Subcutaneous abdominal adipose tissue (tissue), 5 donors: ENCODE data around the gene LRRC75A.
"Not testable (repeated sequence)": the region's sequence is repeated elsewhere in the genome, so short reads cannot be mapped to it uniquely, and the experiment has no call there.

ENCODE experiments used
- H3K27ac ChIP-seq: one replicate; pipeline ENCODE4 v1.7.0; 2013; ENCODE audit warnings: low read depth, mild to moderate bottlenecking, inconsistent platforms, low read length, moderate library complexity
- H3K27me3 ChIP-seq, 5 donors: one replicate each; pipeline ENCODE4 v1.7.0; 2013; ENCODE audit warnings: low read length in 5 of 5, inconsistent platforms in 1 of 5; ENCODE audit not compliant: control insufficient read depth in 5 of 5, insufficient read depth in 4 of 5
- H3K36me3 ChIP-seq, 5 donors: one replicate each; pipeline ENCODE4 v1.7.0; 2013; ENCODE audit warnings: low read length in 5 of 5; ENCODE audit not compliant: control insufficient read depth in 5 of 5, insufficient read depth in 5 of 5
- H3K4me1 ChIP-seq, 5 donors: one replicate each; pipeline ENCODE4 v1.7.0; 2013; ENCODE audit warnings: low read length in 5 of 5, mild to moderate bottlenecking in 3 of 5, moderate library complexity in 1 of 5; ENCODE audit not compliant: control insufficient read depth in 5 of 5, insufficient read depth in 5 of 5
- H3K4me3 ChIP-seq, 5 donors: one replicate each; pipeline ENCODE4 v1.7.0; 2013; ENCODE audit warnings: low read length in 5 of 5, low read depth in 1 of 5
- H3K9ac ChIP-seq, 5 donors: one replicate each; pipeline ENCODE4 v1.7.0; 2013; ENCODE audit warnings: low read length in 5 of 5, mild to moderate bottlenecking in 4 of 5, moderate library complexity in 3 of 5
- H3K9me3 ChIP-seq, 5 donors: one replicate each; pipeline ENCODE4 v1.7.0; 2013; ENCODE audit warnings: low read length in 5 of 5; ENCODE audit not compliant: control insufficient read depth in 5 of 5
- donor health status: healthy.
- donor health status: healthy.
- donor health status: healthy.
- donor health status: healthy.
- donor health status: healthy.

LRRC75A gene

GRCh38 chr17:16459271-16459670 is 32.7 kb downstream of the LRRC75A start:
- no peak overlapping the region for H3K27ac ChIP-seq
- H3K27me3 ChIP-seq, result no peaks in the 10 kb centered on the region
- no peak overlapping the region for H3K4me3 ChIP-seq
- H3K9me3 ChIP-seq, result no peaks in the 10 kb centered on the region
- H3K9ac ChIP-seq, result no peak overlapping the region
- peaks cover 0 to 24% (median 3%) of the 10 kb centered on the region in 5 donors for H3K36me3 ChIP-seq
- H3K4me1 ChIP-seq, result peaks cover 2 to 27% (median 26%) of the 10 kb centered on the region in 5 donors

GRCh38 chr17:16456742-16457316 is 35.2 kb downstream of the LRRC75A start:
- Histone ChIP-seq H3K4me1 (peaks cover 0 to 8% (median 3%) of the 10 kb centered on the region in 5 donors), H3K9me3 (no peaks in the 10 kb centered on the region), H3K9ac (no peak overlapping the region), H3K27ac (no peak overlapping the region), H3K36me3 (peaks cover 0 to 19% (median 3%) of the 10 kb centered on the region in 5 donors), H3K4me3 (no peak overlapping the region), H3K27me3 (no peaks in the 10 kb centered on the region)

- Histone ChIP-seq H3K27ac (no peak overlapping the region), H3K36me3 (peaks cover 0 to 12% (median 3%) of the 10 kb centered on the region in 5 donors), H3K27me3 (no peaks in the 10 kb centered on the region), H3K4me3 (no peak overlapping the region), H3K9me3 (no peaks in the 10 kb centered on the region), H3K9ac (no peak overlapping the region), H3K4me1 (peaks cover 0 to 8% (median 0%) of the 10 kb centered on the region in 5 donors)
Measured at GRCh38 chr17:16455997-16456741, 35.8 kb downstream of the LRRC75A start.

- H3K9me3 ChIP-seq, result no peaks in the 10 kb centered on the region
- H3K9ac ChIP-seq, result no peak overlapping the region
- H3K36me3 ChIP-seq, result peaks cover 0 to 16% (median 9%) of the 10 kb centered on the region in 5 donors
- H3K27ac ChIP-seq, result no peak overlapping the region
- peaks cover 0 to 6% (median 0%) of the 10 kb centered on the region in 5 donors for H3K4me1 ChIP-seq
- H3K27me3 ChIP-seq, result no peaks in the 10 kb centered on the region
- H3K4me3 ChIP-seq, result no peak overlapping the region
Measured at GRCh38 chr17:16453493-16453851, 38.5 kb downstream of the LRRC75A start.

GRCh38 chr17:16452268-16452667 is 39.7 kb downstream of the LRRC75A start:
- H3K36me3 ChIP-seq, result peaks cover 0 to 27% (median 15%) of the 10 kb centered on the region in 5 donors
- H3K9ac ChIP-seq, H3K27ac ChIP-seq, H3K27me3 ChIP-seq, H3K9me3 ChIP-seq, H3K4me3 ChIP-seq, H3K4me1 ChIP-seq: not testable (repeated sequence)

GRCh38 chr17:16450028-16450427 is 42.0 kb downstream of the LRRC75A start:
- peaks cover 0 to 10% (median 6%) of the 10 kb centered on the region in 5 donors for H3K4me1 ChIP-seq
- no peaks in the 10 kb centered on the region for H3K27me3 ChIP-seq
- H3K9ac ChIP-seq, result no peak overlapping the region
- H3K4me3 ChIP-seq, result no peak overlapping the region
- H3K27ac ChIP-seq, result no peak overlapping the region
- no peaks in the 10 kb centered on the region for H3K9me3 ChIP-seq
- H3K36me3 ChIP-seq, result peaks cover 0 to 32% (median 20%) of the 10 kb centered on the region in 5 donors

GRCh38 chr17:16449121-16449570 is 42.8 kb downstream of the LRRC75A start:
- H3K36me3 ChIP-seq, result peaks cover 0 to 36% (median 24%) of the 10 kb centered on the region in 5 donors
- no peak overlapping the region for H3K27ac ChIP-seq
- H3K9me3 ChIP-seq, result no peaks in the 10 kb centered on the region

GRCh38 chr17:16448490-16448889 is 43.5 kb downstream of the LRRC75A start:
- no peaks in the 10 kb centered on the region for H3K9me3 ChIP-seq
- H3K4me1 ChIP-seq, result peaks cover 0 to 21% (median 18%) of the 10 kb centered on the region in 5 donors
- H3K9ac ChIP-seq, result no peak overlapping the region
- no peaks in the 10 kb centered on the region for H3K27me3 ChIP-seq
- H3K27ac ChIP-seq, result no peak overlapping the region
- H3K4me3 ChIP-seq, result no peak overlapping the region
- peaks cover 0 to 43% (median 30%) of the 10 kb centered on the region in 5 donors for H3K36me3 ChIP-seq

More at GRCh38 chr17:16449121-16449570, 42.8 kb downstream of the LRRC75A start:
- H3K4me3 ChIP-seq, result no peak overlapping the region
- H3K27me3 ChIP-seq, result no peaks in the 10 kb centered on the region
- H3K4me1 ChIP-seq, result peaks cover 0 to 15% (median 11%) of the 10 kb centered on the region in 5 donors
- no peak overlapping the region for H3K9ac ChIP-seq

GRCh38 chr17:16447676-16448075 is 44.3 kb downstream of the LRRC75A start:
- Histone ChIP-seq H3K36me3 (peaks cover 0 to 51% (median 39%) of the 10 kb centered on the region in 5 donors), H3K4me1 (peaks cover 0 to 29% (median 23%) of the 10 kb centered on the region in 5 donors), H3K4me3 (no peak overlapping the region), H3K9me3 (no peaks in the 10 kb centered on the region), H3K9ac (no peak overlapping the region), H3K27ac (no peak overlapping the region), H3K27me3 (no peaks in the 10 kb centered on the region)

- Histone ChIP-seq H3K27me3 (no peaks in the 10 kb centered on the region), H3K36me3 (peaks cover 0 to 63% (median 51%) of the 10 kb centered on the region in 5 donors), H3K9ac (no peak overlapping the region)
Measured at GRCh38 chr17:16446338-16446983, 45.5 kb downstream of the LRRC75A start.

More at GRCh38 chr17:16446338-16446983, 45.5 kb downstream of the LRRC75A start:
- Histone ChIP-seq H3K4me3 (no peak overlapping the region), H3K9me3 (no peaks in the 10 kb centered on the region), H3K27ac (no peak overlapping the region), H3K4me1 (peaks cover 0 to 41% (median 35%) of the 10 kb centered on the region in 5 donors)
